Transverse colon (tissue), 3 donors: Measurements from ENCODE around the gene HLA-A.

ENCODE experiments used
- CTCF ChIP-seq, 5 experiments: fragments of 200-600 bp in 3 of 5; fragments of 450-650 bp in 2 of 5; sonication (generic) in 3 of 5; IDR thresholded peaks; 1 replicate in 2 of 5; 2 replicates in 3 of 5; pipeline ENCODE4 v1.5.1; 2016 to 2017; ENCODE audit warnings: antibody characterized with exemption in 5 of 5, inconsistent platforms in 3 of 5, mild to moderate bottlenecking in 2 of 5, moderate library complexity in 1 of 5
- EP300 ChIP-seq: sonication (generic); formaldehyde crosslinking; IDR thresholded peaks from one replicate; pipeline ENCODE4 v1.6.1; 2017; ENCODE audit warnings: antibody characterized with exemption, low read depth
- POLR2A ChIP-seq: fragments of 450-650 bp; IDR thresholded peaks from one replicate; pipeline ENCODE4 v1.6.1; 2016; ENCODE audit warnings: antibody characterized with exemption, mild to moderate bottlenecking, moderate library complexity

- TF ChIP-seq CTCF (IDR thresholded peaks at IDR 0.05) = no peak
- no peak for TF ChIP-seq EP300
- no peak for TF ChIP-seq POLR2A
Observed at GRCh38 chr6:29951882-29952281, 9.6 kb downstream of the HLA-A start.
